Body of pancreas (tissue), 4 donors: Measurements from ENCODE around the gene ADA.

Source experiments
- CTCF ChIP-seq, 7 experiments: fragments of 450-650 bp in 4 of 7; fragments of 200-600 bp in 3 of 7; sonication (generic) in 3 of 7; IDR thresholded peaks; one replicate each; pipeline ENCODE4 v1.5.1; 2016 to 2019; ENCODE audit warnings: antibody characterized with exemption in 7 of 7
- POLR2A ChIP-seq, 3 donors: fragments of 450-650 bp; IDR thresholded peaks; one replicate each; pipeline ENCODE4 v1.6.1; 2016; ENCODE audit warnings: antibody characterized with exemption in 3 of 3, mild to moderate bottlenecking in 2 of 3

- TF ChIP-seq CTCF (IDR thresholded peaks at IDR 0.05): peak in 4 of 7 experiments; percentile 6 to 30 (median 23)
- peak in 2 of 3 donors; percentile 53 to 55 for TF ChIP-seq POLR2A (IDR thresholded peaks at IDR 0.05)
These were observed 9.0 kb downstream of the ADA start for GRCh38 chr20:44642203-44643153.
